ENCODE data around the gene EMC1. TPM values are rescaled to one million over a fixed set of nuclear protein-coding genes. Genes with fewer than 3 reads are reported as not detected.

Gene EMC1
- total RNA-seq, 1 experiment from 2014 or later, result 40.7 TPM

DNA sequence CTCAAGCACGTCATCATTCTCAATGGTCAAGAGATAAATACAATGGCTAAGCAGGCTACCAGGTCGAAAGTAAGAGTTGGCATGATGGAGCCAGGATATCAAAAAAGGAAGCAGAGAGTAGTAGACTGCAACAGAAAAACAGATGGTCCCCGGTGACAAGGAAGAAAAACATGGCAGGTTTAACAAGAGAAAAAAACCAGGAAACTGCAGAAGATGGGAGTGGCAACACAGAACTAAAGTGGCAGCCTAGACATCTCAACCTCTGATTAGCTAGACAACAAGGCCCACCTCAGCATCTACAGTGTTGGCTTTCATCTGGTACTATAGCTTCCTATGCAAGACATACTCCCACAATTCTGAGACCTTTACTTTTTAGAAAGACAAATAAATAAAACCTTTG lies 44.4 kb downstream of the EMC1 start:
- intact Hi-C loops (cut with micrococcal nuclease; ENCODE audit: unreplicated experiment), result no loop called here
- no peaks in the 10 kb centered on the region for H3K9me2 ChIP-seq (ENCODE audit: insufficient read depth)
- TF ChIP-seq, protein P1, sequence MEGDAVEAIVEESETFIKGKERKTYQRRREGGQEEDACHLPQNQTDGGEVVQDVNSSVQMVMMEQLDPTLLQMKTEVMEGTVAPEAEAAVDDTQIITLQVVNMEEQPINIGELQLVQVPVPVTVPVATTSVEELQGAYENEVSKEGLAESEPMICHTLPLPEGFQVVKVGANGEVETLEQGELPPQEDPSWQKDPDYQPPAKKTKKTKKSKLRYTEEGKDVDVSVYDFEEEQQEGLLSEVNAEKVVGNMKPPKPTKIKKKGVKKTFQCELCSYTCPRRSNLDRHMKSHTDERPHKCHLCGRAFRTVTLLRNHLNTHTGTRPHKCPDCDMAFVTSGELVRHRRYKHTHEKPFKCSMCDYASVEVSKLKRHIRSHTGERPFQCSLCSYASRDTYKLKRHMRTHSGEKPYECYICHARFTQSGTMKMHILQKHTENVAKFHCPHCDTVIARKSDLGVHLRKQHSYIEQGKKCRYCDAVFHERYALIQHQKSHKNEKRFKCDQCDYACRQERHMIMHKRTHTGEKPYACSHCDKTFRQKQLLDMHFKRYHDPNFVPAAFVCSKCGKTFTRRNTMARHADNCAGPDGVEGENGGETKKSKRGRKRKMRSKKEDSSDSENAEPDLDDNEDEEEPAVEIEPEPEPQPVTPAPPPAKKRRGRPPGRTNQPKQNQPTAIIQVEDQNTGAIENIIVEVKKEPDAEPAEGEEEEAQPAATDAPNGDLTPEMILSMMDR (conservative IDR thresholded peaks at IDR 0.05), result no peak
- TF ChIP-seq EZH2 (IDR thresholded peaks at IDR 0.05; ENCODE audit: low read depth), result no peak
- peaks cover 94% of the 10 kb centered on the region for H3K79me2 ChIP-seq (ENCODE audit: low read depth)
- H2AFZ ChIP-seq, result no peak overlapping the region
- BruUV-seq (replicated peaks), result no TSS peak
- H3K36me3 ChIP-seq (ENCODE audit: low read depth), result no peaks in the 10 kb centered on the region
- H3K27ac ChIP-seq, result no peak overlapping the region
- CTCF ChIA-PET, result no interaction called here
- H3K9me3 ChIP-seq (ENCODE audit: insufficient read depth, low read depth), result no peaks in the 10 kb centered on the region
- POLR2A ChIA-PET (ENCODE audit: unreplicated experiment), result no interaction called here
- peaks cover 27% of the 10 kb centered on the region for H4K20me1 ChIP-seq (ENCODE audit: insufficient read depth)
- peaks cover 12% of the 10 kb centered on the region for H3K4me1 ChIP-seq (replicated peaks; ENCODE audit: insufficient read depth)
- peaks cover 6% of the 10 kb centered on the region; the same call in 1 of the 2 replicates for H3F3A ChIP-seq (ENCODE audit: insufficient read depth, low read depth)
- no peak overlapping the region for H3K4me3 ChIP-seq
- no peak overlapping the region for H3K4me2 ChIP-seq
- H3K27me3 ChIP-seq (ENCODE audit: insufficient read depth, low read depth), result no peaks in the 10 kb centered on the region
- DNase-seq, result no peak

DNA sequence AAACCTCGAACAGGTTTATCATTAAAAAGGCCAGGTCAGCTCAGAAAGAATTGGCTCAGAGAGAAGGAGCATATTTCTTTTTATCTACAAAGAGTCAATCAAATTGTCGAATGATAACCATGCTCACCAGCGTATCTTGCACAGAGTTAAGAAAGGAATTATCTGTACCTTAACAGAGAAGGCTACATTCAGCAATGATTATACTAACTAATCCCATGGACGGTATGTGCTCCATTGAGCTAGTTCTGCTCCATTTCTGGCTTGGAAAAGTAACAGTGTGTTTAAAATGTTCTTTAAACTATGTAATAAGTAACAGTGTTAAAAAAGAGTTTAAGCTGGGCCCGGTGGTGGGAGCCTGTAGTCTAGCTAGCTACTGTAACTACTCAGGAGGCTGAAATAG lies 45.5 kb downstream of the EMC1 start:
- Histone ChIP-seq H3K36me3 (ENCODE audit: low read depth) (no peaks in the 10 kb centered on the region), H4K20me1 (ENCODE audit: insufficient read depth) (peaks cover 38% of the 10 kb centered on the region), H3K79me2 (ENCODE audit: low read depth) (peaks cover 87% of the 10 kb centered on the region), H3K4me3 (no peak overlapping the region), H3K4me1 (replicated peaks; ENCODE audit: insufficient read depth) (peaks cover 3% of the 10 kb centered on the region; the same call in 1 of the 2 replicates), H3K27me3 (ENCODE audit: insufficient read depth, low read depth) (no peaks in the 10 kb centered on the region), H2AFZ (no peak overlapping the region), H3K27ac (no peak overlapping the region), H3K9me3 (ENCODE audit: insufficient read depth, low read depth) (no peaks in the 10 kb centered on the region), H3K4me2 (no peak overlapping the region), H3K9me2 (ENCODE audit: insufficient read depth) (no peaks in the 10 kb centered on the region), H3F3A (ENCODE audit: insufficient read depth, low read depth) (peaks cover 5% of the 10 kb centered on the region; the same call in 1 of the 2 replicates)
- CTCF ChIA-PET, result no interaction called here
- no peak for DNase-seq
- TF ChIP-seq, protein P1 (conservative IDR thresholded peaks at IDR 0.05), result no peak
- no peak for TF ChIP-seq EZH2 (IDR thresholded peaks at IDR 0.05; ENCODE audit: low read depth)
- POLR2A ChIA-PET (ENCODE audit: unreplicated experiment), result no interaction called here
- intact Hi-C loops (cut with micrococcal nuclease; ENCODE audit: unreplicated experiment), result no loop called here
- BruUV-seq (replicated peaks), result no TSS peak

DNA sequence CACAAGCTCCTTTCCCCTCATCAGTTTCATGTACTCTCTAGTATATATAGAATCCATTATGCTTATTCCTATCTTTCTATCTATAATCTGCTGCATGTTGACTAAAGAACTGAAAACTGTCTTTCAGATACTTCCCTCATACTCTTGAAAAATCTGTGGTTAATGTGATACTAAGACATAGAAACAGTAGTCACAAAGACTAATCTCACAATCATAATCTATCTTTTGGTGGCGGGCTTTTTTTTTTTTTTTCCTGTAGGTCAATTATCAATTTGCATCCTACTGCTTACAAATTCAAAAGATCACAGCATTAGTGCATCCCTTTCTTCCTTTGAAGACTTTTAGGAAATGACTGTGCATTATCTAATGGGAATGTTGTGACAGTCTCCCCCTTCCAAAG lies 45.9 kb downstream of the EMC1 start:
- no peak for TF ChIP-seq EZH2 (IDR thresholded peaks at IDR 0.05; ENCODE audit: low read depth)
- TF ChIP-seq, protein P1 (conservative IDR thresholded peaks at IDR 0.05), result no peak
- Histone ChIP-seq H3K27ac (no peak overlapping the region), H3K4me1 (replicated peaks; ENCODE audit: insufficient read depth) (peaks cover 3% of the 10 kb centered on the region; the same call in 1 of the 2 replicates), H3K79me2 (ENCODE audit: low read depth) (peaks cover 86% of the 10 kb centered on the region), H3F3A (ENCODE audit: insufficient read depth, low read depth) (peaks cover under 1% of the 10 kb centered on the region; the same call in 1 of the 2 replicates), H3K36me3 (ENCODE audit: low read depth) (no peaks in the 10 kb centered on the region), H3K9me3 (ENCODE audit: insufficient read depth, low read depth) (no peaks in the 10 kb centered on the region), H3K9me2 (ENCODE audit: insufficient read depth) (no peaks in the 10 kb centered on the region), H3K4me2 (no peak overlapping the region), H4K20me1 (ENCODE audit: insufficient read depth) (peaks cover 40% of the 10 kb centered on the region), H3K27me3 (ENCODE audit: insufficient read depth, low read depth) (no peaks in the 10 kb centered on the region), H2AFZ (no peak overlapping the region), H3K4me3 (no peak overlapping the region)
- intact Hi-C loops (cut with micrococcal nuclease; ENCODE audit: unreplicated experiment), result no loop called here
- ChIA-PET CTCF (no interaction called here), POLR2A (ENCODE audit: unreplicated experiment) (interaction anchor here (0.5 kb wide), 1 partner anchor 28 kb away, joined by 10 read pairs; no protein-coding TSS in a partner anchor)
- BruUV-seq (replicated peaks), result no TSS peak
- no peak for DNase-seq
